ENCODE measurements around the gene HLA-C.
"Not testable (repeated sequence)": the region's sequence is repeated elsewhere in the genome, so short reads cannot be mapped to it uniquely, and the experiment has no call there.

Gene HLA-C

DNA sequence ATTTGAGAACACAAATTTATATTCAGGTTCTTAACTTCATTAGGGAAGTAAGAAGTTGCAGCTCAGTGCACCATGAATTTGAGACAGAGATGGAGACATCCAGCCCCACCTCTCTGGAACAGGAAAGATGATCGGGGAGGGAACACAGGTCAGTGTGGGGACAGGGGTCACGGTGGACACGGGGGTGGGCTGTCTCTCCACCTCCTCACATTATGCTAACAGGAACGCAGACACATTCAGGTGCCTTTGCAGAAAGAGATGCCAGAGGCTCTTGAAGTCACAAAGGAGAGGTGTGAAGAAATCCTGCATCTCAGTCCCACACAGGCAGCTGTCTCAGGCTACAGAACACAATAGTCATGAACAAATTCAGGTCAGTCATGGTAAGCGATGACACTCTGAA, 3.1 kb downstream of the HLA-C start:
- peak in 1 of 5 experiments; percentile 9 for DNase-seq

DNA sequence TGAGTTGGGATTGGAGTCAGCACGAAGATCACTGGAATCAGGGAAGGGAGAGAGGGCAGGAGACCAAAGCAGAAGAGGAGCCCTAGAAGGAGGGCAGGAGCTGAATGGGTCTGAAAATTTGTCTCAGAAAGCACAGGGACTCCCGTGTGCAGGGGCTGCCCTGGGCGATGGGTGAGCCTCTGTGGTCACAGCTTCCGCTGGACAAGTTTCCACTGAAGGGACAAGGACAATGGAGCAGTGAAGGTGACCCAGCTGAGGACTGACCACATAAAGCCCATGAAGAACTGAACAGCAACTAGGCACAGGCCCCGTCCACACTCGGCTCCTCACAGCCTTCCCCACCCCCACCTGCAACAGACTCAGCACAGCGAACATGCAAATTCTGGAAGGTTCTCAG, 3.5 kb downstream of the HLA-C start:
- peak in 1 of 5 experiments; percentile 7 for DNase-seq

DNA sequence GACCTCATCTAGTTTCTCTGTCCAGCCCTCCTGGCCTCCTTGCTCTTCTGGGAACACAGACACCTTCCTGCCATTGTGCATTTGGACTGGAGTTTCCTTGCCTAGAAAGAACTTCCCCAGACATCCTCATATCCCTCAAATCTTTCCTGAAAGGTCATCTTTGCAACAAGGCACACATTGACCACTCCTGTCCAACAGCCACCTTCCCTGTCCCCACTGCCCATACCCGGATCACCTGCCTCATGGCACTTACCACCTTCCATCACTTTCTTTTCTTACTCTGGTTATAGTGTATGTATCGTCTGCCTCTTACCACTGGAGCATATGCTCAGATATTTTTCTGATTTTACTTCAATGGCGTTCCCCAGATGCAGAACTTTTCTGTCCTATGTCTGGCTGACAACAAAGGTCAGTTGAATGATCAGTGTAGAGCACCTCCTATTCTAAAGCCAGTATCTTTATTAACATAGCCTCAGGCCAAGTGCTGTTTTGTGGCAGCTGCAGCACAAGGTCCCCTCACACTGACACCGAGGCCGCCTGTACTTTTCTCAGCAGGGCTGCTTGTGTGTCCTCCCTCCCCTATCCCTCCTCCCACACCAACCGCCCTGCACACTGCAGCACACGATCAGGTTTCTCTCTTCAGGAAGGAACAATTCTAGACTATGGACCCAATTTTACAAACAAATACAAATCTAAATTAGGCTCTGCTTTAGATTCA, 4.1 kb downstream of the HLA-C start:
- peak in 3 of 5 experiments; percentile 22 to 30 (median 25) for DNase-seq

DNA sequence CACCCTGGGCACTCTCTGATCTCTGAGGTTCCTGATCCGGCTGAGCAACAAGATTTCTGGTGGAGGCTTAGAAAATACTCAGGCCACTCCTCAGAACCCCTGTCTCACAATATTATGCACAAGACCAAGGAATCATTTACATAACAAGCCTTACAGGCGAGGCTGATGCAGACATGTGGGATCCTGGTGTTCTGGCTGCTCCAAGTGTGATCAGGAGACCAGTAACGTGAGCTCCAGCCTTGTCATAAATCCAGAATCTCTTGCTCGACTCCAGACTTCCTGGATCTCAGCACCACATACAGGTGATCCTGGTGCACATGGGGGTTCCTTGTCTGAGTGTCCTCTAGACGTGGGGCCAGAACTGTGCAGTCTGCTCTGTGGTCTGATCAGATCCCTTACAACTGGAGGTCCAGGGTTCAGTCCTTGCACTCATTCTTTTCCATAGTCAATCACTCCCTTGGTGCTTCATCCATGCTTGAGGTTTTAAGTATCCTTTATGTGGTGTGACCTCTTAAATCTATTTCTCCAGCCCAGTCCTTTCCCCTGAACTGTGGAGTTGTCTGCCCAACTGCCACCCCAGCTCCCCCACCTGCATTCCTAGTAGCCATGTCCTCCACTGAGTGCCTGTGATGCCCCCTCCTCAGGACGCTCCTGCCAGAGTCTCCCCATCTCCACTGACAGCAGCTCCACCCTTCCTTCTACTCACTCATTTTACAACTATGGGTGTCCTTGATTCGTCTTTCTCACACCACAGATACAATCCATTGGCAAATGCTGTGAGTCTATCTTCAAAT, 5.1 kb downstream of the HLA-C start:
- DNase-seq = no peak

DNA sequence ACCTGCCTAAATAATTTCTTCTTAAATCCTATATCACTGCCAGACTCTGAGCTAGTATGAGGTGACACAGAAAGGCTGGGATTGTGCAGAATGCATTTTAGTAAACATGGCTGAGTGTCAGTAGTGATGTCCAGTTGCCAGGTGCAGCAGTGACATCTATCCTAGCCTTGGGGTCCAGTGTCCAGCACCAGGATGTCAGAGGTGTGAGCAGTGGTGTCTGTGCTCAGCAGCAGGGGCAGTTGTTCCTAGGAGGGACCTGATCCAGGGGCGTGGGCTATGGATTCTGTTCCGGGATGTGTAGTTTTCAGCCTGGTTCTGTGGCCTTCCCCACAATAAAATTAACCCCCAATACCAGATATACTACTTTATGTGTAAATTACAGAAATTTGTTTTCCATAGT, 6.0 kb downstream of the HLA-C start:
- DNase-seq = peak in 1 of 5 experiments; percentile 8

DNA sequence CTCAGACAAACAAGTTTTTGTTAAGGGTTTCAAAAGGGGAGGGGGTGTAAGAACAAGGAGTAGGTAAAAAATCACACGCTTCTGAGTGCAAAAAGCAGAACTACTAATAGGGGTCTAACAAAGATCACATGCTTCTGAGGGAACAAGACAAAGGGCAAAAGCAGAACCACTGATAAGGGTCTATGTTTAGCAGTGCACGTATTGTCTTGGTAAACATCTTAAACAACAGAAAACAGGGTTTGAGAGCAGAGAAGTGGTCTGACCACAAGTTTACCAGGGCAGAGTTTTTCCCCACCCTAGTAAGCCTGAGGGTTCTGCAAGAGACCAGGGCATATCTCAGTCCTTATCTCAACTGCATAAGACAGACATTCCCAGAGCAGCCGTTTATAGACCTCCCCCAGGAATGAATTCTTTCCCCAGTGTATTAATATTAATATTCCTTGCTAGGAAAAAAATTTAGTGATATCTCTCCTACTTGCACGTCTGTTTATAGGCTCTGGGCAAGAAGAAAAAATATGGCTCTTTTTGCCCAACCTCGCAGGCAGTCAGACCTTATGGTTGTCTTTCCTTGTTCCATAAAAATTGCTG, 8.5 kb downstream of the HLA-C start:
- DNase-seq = peak in 1 of 5 experiments; percentile 40

DNA sequence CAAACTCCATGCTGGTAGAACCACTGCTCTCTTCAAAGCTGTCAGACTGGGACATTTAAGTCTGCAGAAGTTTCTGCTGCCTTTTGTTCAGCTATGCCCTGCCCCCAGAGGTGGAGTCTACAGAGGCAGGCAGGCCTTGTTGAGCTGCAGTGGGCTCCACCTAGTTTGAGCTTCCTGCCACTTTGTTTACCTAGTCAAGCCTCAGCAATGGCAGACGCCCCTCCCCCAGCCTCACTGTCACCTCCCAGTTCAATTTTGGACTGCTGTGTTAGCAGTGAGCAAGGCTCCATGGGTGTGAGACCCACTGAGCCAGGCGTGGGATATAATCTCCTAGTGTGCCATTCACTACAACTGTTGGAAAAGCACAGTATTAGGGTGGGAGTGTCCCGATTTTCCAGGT, 11.9 kb downstream of the HLA-C start:
- peak in 3 of 5 experiments; percentile 16 to 67 (median 39) for DNase-seq

DNA sequence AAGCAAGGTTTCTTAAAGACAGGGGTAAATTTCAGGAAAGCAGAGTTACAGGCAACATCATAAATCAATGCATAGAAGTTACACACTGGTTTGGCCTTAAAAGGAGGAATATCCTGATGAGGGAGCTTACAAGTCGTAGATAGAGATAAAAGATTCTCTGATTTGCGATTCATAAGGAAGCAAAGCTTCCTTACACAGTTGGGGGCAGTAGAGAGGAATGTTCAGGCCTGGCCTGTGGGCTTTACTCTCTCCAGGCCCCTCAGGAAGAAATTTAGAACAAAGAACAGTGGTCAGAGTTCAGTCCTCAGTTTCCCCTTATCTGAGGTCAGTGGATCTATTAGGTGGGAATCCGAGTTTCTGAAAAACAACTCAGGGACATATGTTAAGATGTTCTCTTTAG, 19.3 kb downstream of the HLA-C start:
- no peak for DNase-seq

DNA sequence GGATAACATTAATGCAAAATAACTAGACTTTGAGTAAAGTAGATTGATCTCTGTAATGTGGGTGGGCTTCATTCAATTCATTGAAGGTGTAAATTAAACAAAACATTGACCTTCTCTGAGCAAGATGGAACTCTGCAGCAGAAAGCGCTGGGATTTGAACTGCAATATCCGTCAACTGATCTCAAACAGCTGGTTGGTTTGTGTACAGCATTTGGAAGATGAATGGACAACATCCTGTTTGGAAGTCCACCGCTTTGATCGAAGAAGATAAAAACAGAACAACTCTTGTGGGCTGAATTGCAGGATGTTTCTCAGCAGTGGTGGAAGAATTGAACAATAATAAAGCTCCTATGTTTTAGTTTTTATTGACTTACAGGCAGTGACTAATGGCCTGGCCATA, 20.6 kb downstream of the HLA-C start:
- DNase-seq = no peak

DNA sequence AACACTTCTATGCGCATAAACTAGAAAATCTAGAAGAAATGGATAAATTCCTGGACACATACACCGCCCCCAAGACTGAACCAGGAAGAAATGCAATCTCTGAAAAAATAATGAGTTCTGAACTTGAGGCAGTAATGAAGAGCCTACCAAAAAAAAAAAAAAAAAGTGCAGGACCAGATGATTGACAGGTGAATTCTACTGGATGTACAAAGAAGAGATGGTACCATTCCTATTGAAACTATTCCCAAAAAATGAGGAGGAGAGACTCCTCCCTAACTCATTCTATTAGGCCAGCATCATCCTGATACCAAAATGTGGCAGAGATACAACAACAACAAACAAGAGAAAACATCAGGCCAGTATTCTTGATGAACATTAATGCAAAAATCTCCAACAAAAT, 22.7 kb downstream of the HLA-C start:
- DNase-seq = no peak

DNA sequence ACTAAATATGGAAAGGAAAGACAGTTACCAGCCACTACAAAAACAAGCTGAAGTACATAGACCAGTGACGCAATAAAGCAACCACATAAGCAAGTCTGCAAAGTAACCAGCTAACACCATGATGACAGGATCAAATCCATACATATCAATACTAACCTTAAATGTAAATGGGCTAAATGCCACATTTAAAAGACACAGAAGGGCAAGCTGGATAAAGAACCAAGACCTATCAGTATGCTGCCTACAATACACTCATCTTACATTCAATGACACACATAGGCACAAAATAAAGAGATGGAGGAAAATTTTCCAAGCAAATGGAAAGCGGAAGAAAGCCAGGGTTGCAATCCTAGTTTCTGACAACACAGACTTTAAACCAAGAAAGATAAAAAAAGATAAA, 24.1 kb downstream of the HLA-C start:
- DNase-seq = no peak

DNA sequence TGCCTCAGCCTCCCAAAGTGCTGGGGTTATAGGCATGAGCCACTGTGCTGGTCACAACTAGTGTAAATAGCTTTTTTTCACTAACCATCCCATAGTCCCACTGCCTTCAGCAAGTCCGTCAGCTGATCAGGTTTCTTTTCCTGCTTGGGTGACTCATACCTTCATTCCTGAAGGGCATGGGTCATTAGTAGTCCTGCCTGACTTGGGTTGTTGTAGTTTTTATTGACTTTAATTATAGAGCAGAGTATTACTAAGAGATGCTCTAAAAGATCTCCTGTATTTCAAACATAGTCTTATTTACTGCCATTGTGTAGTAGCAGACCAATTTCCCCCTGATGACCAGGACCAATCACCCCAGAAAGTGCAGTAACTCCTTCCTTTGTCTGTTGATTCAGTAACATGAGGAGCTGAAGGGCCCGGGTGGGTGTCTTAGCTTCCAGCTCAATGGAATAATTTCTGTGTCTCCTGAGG, 25.8 kb downstream of the HLA-C start:
- no peak for DNase-seq

DNA sequence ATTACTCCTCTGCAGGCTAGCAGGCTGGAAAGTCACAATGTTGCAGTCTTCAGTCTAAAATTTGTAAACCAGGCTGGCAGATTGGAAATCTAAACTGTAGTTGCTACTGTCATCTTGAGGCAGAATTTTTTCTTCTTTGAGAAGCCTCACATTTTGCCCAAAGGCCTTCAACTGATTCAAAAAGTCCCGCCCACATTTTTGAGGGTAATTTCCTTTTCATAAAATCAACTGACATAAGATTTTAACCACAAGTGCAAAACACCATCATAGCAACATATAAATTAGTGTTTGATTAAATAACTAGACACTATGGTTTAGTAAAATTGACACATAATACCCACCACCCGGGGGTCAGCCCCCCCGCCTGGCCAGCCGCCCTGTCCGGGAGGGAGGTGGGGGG, 28.4 kb downstream of the HLA-C start:
- peak in 2 of 5 experiments; percentile 8 to 86 for DNase-seq

DNA sequence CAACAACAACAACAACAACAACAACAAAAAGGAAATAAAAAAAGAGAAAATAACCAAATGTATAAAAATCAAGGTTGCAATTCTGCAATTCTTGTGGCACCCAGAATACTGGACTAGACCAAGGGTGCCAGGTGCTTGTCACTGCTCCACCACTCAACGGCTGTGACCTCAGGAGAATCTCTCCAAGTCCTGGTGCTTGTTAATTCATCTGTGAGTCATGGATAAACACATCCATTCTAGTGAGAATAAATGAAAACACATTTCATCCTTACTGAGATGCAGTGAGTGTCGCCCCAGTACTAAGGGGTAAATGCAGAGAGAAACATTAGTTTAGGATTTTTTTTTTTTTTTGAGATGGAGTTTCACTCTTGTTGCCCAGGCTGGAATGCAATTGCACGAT, 32.0 kb downstream of the HLA-C start:
- no peak for DNase-seq

DNA sequence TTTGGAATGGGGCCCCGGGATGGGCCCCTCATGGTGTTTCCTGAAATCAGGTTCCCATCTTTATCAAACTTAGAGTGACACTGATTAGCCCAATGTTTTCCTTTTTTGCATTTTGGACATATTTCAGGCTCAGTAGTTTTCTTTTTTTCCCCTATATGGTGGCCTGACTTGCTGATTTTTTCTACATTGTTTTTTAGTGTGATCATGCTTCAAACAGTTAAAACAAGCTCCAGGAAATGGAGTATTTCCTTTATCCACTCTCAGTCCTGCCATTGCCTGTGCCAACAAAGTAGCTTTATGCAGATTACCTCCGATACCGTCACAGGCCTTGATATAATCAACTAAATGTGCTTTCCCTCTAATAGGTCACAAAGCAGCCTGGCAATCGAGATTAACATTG, 37.8 kb downstream of the HLA-C start:
- not testable (repeated sequence) for DNase-seq

DNA sequence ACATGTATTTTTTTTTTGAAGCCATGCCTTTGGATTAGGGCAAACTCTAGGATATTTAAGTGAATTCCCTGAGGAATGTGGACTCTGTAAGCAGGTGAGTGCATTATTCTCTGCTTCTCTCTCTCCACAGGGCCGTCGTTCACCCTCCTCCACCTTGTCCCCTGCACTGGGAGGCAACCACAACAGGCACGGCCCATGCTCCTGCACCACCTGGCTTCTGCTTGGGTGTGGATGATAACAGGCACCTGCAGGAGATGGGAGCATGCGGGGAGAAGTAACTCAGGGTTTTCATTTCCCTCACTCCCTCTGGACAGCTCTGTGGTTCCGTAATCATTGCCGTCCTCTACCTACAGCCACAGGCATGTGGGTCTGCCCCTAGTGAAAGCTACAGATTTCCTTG, 43.4 kb downstream of the HLA-C start:
- DNase-seq = no peak

DNA sequence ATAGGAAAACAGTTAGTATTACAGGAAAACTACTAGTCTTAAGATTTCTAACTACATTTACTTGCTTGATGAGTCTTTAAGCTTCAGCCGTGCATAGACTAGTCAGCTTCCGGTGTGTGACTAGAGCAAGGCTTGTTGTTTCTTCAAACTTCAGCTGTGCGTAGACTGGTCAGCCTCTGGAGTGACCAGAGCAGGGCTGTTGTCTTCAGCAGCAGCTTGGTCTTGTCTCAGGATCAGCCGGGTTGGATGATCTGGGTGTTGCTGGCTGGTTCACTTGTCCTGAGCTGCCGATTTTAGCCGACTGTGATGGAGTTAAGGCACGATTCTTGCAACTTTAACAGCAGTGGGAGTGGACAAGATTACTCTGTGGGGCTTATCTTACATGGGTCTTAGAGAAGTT, 44.7 kb downstream of the HLA-C start:
- no peak for DNase-seq

DNA sequence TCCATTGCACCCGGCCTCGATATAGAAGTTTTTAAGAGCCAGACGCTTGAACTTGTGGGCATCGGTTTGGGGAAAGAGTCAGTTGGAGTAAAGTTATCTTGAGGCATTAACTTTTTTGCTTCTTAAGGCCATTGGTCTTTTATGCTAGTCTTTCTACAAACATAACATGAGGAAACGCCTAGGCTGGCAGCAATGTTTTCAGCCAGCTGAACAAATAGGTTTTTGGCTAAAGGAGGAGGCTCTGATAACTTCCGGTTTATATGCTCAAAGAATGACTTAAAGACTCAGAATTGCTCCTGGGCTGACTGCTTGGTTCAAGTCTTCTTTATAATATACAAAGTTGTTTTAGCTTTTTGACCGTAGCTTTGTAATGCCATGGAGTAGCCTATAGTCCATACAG, 46.2 kb downstream of the HLA-C start:
- DNase-seq = no peak

DNA sequence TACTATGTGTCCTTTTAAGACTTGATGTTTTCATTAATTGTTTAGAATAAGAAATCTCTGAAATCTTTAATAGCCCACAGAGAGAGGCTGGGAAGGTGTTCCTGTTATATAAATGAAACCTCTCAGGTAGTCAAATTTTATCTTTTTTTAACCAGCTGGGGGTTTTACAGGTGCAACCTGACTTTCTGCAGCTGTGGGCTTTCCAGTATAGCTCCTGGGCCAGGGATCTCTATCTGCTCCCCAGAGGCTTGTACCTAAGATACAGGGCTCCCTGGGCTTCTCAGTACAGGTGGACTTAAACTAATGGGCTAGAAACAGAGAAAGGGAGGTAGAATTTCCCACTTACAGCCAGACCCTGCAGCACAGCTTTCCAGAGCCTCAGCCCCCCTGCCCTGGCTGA, 49.4 kb downstream of the HLA-C start:
- DNase-seq = no peak
